Middle frontal gyrus (tissue), 1 donor: ENCODE results near the gene ADGRB2.
"Not testable (repeated sequence)": the region's sequence is repeated elsewhere in the genome, so short reads cannot be mapped to it uniquely, and the experiment has no call there.

ENCODE experiments used
- DNase-seq: peaks from one replicate; pipeline ENCODE4 v3.0.0-alpha.2; 2015; ENCODE audit warnings: low spot score; ENCODE audit errors: extremely low spot score

ADGRB2 gene

DNA sequence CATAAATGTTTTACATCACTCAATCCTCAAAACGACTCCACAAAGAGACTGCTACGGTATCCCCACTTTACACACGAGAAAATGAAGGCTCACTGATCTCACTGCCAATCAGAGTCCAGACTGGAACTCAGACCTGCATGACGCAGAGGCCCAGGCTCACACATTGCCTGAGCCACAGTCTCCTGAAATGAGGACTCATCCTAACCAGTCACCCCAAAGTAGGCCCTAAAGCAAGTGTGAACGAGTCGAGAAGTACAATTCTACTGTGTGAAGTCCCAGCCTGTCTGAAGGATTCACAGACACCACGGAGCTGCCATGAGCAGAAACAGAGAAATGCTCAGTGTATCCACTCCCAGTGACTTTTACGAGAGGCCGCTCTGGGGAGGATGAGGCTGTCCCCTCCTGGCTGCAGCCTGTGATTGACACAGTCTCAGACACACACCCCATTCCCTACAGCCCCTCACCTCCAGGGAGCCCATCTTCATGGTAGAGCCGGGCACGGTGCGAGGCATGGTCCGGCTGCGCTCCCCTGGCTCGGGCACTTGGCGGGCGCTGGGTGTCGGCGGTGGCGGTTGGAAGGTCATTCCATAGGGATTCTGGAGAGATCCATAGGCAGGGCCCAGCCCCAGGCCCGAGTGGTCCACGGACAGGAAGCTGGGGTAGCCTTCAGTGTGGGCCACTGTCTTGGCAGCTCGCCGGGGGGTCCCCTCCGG is 33.6 kb downstream of the ADGRB2 start:
- no peak for DNase-seq

DNA sequence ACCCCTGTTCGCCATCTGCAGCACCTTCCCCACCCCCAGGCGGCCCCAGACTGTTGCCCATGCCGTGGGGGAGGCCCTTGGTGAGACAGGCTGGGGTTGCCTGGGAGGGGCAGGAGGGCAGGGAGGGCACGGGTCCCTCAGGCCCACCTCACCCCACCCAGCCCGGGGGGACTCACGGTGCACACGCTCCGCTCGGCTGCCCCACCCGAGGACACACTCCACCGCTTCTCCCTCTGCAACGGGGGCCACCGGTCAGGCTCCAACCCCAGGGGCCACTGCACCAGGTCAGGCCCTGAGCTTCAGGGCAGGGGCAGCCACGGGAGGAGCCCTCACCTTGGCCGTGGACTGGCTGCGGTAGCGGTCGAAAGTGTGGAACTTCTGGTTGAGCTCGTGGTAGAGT is 36.3 kb downstream of the ADGRB2 start:
- DNase-seq = no peak

DNA sequence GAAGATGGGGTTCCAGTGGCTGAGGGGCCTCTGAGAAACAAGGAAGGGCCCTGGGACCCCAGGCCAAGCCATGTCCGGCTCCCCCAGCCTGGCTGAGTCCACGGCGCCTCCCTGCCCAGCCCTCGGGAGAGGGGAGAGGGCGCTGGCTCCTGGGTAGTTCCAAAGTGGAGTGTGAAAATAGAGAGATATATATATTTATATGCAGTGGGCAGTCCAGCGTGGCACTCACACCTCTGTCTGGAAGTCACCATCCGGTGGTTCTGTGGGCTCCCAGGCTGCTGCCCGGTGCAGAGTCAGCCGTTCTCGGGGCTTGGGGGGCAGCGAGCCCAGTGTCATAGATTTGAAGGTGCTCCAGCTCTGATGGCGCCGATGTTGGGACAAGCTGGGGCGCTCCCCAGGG is 36.9 kb downstream of the ADGRB2 start:
- no peak for DNase-seq

DNA sequence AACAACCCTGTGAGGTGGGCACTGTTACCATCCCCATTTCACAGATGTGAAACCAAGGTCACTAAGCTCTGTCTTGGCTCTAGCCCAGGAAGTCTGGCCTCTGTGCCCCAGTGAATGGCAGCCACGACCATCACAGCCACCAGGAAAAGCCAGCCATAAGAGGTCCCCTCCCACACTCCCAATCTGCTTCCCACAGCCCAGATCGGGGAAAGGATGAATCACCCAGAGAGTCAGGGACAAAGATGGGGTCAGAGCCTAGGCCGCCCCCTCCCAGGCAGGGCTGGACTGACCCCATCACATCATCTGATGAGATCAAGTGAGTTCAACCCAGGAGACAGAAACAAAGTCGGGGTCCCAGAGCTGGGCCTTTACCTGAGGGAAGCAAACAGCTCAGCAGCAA is 37.4 kb downstream of the ADGRB2 start:
- no peak for DNase-seq

DNA sequence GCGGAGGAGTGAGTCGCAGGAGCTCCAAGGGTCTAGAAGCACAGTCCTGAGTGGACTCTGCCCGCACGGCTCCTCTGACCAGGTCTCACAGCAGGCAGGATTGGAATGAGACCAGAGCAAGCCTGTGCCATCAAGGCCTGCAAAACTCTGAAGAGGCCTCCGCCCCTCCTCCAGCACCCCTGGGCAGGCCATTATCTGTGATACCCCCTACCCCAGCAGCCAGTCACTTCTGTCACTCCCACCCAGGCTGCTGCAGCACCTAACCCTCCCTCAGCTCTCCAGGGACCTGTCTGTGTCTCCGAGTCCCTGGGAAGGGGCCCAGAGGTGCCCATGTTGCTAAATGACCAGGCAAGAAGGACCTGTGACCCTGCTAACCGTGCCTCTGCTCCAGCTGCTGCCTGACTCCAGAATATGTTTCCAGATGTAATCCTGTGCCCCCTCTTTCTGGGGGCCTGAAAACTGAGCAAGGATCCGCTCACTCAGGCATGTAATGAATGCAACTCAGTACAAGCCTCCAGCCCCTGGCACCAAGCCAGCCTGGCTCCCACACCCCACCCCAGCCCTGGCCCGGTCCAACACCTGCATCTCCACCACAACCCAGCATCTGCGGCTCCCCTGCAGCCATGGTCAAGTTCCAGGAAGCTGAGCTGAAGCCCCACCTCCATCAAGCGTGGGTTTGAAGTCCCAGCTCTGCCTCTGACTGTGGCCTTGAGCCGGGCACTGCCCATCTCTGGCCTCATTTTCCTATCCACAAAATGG is 38.2 kb downstream of the ADGRB2 start:
- no peak for DNase-seq

DNA sequence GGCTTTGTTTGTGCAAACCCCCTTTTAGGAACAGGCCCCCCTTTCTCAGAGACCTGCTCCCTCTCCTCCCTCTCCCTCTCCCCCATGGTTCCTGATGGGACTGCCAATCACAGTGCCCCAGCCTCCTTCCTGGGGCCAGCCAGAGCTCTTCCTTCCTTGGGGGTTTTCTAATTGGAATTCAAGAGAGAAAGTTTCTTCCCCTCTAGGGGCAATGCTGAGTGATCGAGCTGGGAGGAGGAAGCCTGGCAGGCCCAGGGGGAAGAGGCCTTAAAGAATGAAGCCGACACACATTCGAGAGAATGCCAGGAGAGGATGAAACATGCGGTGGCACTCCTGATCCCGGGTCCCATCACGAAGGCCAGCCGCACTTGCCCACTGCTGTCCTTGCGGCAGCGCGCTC is 39.0 kb downstream of the ADGRB2 start:
- DNase-seq = no peak

DNA sequence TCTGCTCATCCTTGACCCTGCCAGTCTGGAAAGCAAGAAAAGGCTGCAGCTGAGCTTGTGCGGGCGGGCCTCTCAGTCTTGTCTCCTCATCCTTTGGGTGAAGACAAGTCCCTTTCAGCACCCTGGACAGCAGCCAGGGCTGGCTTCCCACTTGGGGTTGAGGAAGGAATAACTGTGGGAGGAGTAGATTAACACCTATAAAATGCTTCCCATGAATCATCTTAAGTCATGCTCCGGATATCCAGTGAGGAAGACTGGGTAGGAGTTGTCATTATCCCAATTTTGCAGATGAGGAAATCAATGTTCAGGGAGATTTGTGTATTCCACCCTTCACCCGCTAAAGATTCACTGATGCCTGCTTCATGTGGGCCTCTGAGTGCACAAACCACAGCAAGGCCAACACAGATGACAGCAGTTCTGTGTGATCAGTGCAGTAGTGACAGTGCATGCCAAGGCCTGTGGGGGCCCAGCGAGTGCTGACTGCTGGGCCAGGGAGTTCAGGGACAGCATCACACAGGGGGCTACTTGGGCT is 40.2 kb downstream of the ADGRB2 start:
- DNase-seq = peak; percentile 56

DNA sequence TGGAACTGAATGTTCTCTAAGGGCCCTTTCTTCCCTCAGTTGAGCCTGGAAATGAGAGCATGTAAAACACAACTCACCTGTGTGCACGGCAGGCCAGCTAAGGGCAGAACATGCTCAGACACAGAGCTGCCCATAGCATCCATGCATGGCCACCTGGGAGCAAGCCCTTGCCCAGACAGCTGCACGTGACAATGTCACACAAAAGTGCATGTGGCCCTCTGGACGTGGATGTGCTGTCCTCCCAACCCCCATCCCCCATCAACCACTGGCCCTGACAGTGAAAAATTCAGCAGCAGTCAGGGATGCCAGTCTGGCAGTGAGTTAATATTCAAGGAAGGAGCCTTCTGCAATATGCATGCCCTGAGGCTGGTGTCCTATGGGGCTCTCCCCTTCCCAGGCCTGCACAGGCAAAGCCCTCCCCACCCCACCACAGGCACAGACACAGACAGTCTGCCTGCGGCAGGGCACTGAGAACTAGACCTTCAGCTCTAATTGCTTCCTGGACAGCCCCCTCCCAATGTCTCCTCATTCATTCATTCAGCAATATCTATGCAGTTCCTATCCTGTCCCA is 45.7 kb downstream of the ADGRB2 start:
- no peak for DNase-seq

DNA sequence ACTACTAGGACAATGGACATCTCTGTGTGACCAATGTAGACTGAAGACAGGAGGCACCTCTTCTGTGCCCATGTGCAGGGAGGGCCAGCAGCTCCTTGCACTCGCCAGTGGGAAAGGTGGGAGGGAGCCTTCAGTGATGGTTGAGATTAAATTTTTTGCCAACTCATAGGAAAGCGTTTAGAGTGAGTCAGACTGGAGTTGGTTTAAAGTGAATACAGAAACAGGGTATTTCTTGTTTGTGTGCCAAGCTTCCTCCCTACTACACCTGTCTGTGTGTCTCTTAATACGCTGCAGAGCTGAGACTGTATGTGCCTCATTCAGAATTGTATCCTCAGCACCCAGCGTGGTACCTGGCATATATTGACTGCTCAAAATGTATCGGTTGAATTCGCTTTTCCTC is 46.8 kb downstream of the ADGRB2 start:
- DNase-seq = no peak

DNA sequence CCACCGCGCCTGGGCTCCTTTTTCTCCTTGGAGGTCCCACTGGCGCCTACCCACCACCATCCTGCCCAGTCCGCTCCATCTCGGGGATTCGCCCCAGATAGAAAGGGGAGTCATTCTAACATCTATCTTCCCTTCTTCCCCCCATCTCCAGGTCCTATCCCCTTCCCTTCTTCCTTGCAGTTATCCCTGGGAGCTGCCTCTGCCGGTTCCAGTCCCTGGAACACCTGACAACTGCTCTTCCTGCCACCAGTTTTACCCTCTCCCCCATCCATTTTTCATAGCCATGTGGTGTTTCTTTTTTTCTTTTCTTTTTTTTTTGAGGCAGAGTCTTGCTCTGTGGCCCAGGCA is 48.3 kb downstream of the ADGRB2 start:
- no peak for DNase-seq

DNA sequence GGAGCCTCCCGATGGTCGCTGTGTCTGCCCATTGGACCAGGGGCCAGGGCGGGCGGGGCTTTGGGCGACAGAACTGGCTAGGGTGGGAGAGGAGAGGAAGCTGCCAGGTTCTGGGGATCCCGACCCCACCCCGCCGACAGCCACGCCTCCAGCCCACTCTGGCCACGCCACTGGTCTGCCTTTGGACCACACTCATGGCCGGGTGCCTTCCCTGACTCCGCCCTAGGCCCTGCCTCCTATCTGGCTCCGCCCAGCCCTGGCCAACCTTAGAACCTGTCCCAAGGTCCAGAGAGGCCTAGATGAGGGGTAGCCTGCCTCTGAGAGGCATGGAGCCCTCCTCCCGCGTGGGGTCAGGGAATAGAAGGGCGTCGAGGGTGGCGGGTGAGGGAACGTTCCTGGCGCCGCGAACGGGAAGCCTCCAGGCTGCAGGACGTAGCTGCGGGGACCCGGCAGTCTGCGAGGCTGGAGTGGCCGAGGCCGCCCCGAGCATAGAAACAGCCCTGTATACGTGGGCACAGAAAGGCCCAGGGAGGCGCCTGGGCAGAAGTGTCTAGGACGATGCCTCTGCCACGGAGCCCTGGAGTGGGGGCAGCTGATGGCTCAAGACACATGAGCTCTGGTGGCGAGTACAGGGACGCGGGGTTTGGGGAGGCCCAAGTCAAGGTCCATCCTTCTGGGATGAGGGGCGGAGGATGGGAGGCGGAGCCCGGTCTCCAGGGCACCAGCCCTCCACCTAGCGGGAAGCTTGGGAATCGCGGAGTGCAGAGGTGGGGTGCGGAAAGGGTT is 48.9 kb downstream of the ADGRB2 start:
- peak; percentile 56 for DNase-seq

DNA sequence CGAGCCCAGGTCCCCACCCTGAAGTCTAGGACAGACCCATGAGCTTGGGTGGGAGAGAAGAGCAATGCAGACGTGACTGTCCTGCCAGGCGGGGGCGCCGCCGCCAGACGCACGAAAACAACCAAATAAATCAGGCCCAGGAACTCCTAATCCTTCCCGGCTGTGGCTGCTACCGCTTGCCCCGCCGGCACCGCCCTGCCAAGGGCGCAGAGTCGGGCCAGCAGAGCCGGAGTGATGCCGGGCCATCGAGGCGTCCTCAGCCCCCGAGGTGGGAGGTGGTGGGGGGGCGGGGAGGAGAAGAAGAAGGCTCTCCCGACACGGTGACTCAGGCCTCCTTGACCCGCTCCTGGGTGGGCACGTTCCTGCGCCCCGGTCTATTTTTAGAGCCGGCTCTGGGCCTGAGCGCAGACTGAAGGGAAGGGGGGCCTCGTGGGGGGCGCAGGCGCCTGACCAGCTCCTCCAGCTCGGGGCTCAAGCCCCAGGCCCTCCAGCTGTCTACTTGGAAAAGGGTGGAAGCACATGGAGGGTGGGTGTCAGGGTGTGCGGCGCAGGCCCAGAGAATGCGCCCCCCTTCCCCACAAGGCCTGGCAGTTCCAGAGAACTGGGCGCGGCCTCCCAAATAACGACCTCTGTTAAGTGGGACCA is 49.6 kb downstream of the ADGRB2 start:
- no peak for DNase-seq

DNA sequence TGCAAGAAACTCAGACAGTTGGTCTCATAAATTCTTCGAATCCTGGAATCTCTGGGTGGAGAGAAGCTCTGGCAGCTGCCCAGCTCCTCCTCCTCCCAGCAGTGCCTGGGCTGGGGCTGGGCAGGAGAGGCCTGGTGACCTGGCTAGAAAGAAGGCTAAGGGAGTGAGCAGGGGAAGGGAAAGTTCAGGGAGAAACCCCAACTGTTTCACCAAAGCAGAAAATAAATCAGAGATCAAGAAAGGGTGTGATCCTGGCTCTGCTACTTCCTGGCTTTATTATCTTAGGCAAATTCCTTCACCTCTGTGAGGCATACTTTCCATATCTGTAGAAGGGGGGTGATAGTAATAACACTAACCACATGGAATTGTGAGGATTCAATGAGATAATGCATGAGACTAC is 51.5 kb downstream of the ADGRB2 start:
- no peak for DNase-seq

DNA sequence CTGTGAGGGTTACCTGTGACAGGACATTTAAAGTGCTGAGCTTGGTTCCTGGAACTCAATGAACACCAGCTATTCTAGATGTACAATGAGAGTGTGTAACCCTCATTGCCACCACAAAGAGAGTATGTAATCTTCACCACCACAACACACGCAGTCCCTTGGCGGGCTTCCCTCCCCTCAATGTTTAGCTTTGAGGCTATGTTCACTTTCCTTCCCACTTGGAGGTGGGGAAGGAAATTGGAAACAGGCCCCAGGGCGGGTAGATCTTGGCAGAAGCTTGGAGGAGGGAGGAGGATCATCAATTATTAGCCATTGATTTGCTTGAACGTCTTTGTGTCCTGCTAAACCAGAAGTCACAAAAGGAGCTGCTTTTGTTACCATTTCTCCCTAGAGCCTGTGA is 52.1 kb downstream of the ADGRB2 start:
- no peak for DNase-seq

DNA sequence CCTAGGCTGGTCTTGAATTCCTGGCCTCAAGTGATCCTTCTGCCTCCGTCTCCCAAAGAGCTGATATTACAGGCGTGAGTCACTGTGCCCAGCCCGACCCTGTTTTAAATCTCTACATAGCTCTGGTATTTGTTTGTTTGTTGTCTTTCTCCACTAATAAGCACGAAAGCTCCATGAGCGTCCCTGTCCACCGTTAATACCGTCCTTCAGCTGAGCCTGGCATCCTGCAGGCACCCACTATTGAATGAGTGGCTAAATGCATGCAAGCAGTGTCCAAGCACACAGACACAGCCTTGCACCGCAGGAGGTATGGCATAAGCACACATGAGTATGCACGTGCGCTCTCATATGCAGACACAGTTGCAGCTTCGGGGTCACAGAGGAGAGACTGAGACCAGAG is 55.8 kb downstream of the ADGRB2 start:
- DNase-seq = no peak

DNA sequence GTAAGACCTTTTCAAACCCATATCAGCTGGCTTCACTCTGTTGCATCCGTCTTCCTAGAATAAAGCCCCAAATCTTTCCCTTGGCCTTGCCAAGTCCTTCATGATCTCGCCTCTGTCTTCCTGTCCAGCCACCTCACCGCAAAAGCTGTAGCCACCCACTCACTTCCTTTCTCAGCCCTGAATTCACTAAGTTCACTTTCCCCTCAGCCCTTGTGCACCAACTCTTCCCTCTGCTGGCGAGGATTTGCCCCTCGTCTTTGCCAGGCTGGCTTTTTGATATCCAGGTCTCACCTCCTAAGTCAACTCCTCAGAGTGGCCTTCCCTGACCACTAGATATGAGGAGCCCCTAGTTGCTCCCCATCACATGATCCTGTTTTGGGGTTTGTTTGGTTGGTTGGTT is 56.4 kb downstream of the ADGRB2 start:
- DNase-seq = no peak

DNA sequence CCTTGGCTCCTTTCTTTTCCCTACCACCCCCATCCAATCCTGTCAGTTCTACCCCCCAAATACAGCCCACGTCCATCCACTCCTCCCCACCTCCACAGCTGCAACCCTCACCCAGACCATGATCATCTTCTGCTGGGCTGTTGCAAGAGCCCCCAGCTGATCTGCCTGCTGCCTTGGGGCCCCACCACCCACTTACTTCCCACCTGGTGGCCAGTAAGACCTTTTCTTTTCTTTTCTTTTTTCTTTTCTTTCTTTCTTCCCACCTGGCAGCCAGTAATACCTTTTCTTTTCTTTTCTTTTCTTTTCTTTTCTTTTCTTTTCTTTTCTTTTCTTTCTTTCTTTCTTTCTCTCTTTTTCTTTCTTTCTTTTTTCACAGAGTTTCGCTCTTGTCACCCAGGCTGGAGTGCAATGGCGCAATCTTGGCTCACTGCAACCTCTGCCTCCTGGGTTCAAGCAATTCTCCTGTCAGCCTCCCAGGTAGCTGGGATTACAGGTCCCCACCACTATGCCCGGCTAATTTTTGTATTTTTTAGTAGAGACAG is 57.0 kb downstream of the ADGRB2 start:
- not testable (repeated sequence) for DNase-seq

DNA sequence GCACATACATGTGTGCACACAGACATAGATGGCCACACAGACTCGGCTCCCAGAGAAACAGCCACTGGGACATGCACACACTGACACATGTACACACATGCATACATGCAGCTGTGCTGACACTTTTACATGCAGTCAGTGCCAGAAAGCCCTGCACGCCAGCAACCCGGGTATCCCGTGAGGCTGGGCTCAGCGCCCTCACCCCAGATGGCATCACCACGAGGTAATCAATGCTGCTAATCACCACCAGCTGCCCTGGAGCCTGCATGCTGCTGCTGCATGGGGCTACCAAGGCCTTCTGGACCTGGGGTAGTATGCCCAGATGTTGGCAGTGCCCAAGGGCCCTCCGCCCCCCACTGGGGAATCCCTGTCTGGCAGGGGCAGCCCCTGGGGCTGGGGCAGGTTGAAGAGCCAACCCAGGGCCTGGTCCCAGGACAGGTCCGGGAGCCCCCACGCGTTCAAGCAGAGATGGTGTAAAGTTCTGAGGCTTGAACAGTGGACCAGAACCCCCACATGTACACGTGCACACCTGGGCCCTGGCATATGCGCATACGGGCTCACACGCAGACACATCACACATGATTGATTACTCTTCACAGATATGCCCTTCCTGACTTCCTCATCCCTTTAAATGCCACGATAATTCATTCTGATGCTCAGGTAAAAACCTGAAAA is 57.6 kb downstream of the ADGRB2 start:
- no peak for DNase-seq

DNA sequence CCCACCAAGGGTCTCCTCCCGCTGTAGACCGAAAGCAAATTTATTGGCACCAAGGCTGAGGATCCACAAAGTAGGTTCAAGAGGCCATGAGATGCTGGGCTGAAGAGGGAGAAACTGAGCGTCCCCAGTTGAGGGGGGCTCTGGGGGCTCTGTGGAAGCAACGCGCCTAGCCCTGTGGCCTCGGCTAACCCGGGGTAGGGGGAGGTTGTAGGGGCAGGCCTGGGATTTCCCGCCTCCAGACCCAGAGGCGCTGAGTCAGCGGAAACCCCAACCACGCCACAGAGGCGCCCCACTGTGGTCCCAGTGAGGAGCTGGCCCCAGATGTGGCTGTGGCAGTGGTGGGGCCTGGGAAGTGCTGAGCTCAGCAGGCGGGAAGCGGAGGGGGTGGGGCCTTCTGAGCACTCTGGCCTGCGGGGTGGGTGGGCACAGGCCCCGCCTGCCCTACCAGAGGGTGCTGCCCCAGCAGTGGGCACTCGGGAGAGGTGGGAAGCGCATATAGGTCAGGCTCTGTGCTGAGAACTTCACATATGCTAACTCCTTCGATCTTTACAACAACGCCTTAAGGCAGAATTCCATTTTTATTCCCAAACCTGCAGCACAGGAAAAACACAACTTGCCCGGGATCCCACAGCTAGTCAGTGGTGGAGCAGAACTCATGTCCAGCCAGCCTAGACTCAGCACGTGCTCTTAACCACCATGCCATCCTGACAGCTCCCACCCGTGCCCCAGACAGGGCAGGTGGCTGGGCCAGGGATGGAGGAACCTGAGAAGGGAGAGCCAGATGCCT is 58.9 kb downstream of the ADGRB2 start:
- no peak for DNase-seq
